MCF 10A (cell line): ENCODE results near the gene EVL. TPM values are rescaled to one million over a fixed set of nuclear protein-coding genes. Genes with fewer than 3 reads are reported as not detected.

Experiments used
- BruUV-seq: library from RNA; stranded (reverse); fragments of 400-500 nt; replicated peaks from 2 replicates; lab custom pipeline; 2021; lab: Mats Ljungman, UMichigan
- CTCF ChIA-PET: fragments of 300-600 bp; sonication (Branson Sonifier 250); formaldehyde crosslinking; extraction: SDS; loops from one replicate; lab custom pipeline; 2021; ENCODE audit warnings: antibody characterized with exemption, inconsistent platforms; lab: Yijun Ruan, JAX
- POLR2A ChIA-PET: fragments of 300-600, 350-650 bp; sonication (Branson Sonifier 250); formaldehyde crosslinking; extraction: SDS; loops from one replicate; lab custom pipeline; 2020; ENCODE audit warnings: antibody characterized with exemption, inconsistent platforms; lab: Yijun Ruan, JAX
- DNase-seq: peaks from one replicate; pipeline ENCODE4 v3.0.0-alpha.2; 2018; ENCODE audit not compliant: unreplicated experiment
- H3K27ac Mint-ChIP-seq: one replicate; pipeline ENCODE4 v1.8.0; 2022; ENCODE audit warnings: mild to moderate bottlenecking, low read depth, mixed read lengths; ENCODE audit not compliant: unreplicated experiment
- H3K27me3 Mint-ChIP-seq: one replicate; pipeline ENCODE4 v1.8.0; 2022; ENCODE audit warnings: mixed read lengths; ENCODE audit not compliant: insufficient read depth, unreplicated experiment
- H3K36me3 Mint-ChIP-seq: one replicate; pipeline ENCODE4 v1.8.0; 2022; ENCODE audit warnings: mild to moderate bottlenecking, moderate library complexity, mixed read lengths; ENCODE audit not compliant: insufficient read depth, unreplicated experiment
- H3K4me1 Mint-ChIP-seq: one replicate; pipeline ENCODE4 v1.8.0; 2022; ENCODE audit warnings: mixed read lengths; ENCODE audit not compliant: insufficient read depth, unreplicated experiment
- H3K4me3 Mint-ChIP-seq: one replicate; pipeline ENCODE4 v1.8.0; 2022; ENCODE audit warnings: mild to moderate bottlenecking, moderate library complexity, mixed read lengths; ENCODE audit not compliant: unreplicated experiment
- H3K9me3 Mint-ChIP-seq: one replicate; pipeline ENCODE4 v1.8.0; 2022; ENCODE audit warnings: mixed read lengths; ENCODE audit not compliant: unreplicated experiment
- CTCF ChIP-seq: fragments of 200-600 bp; IDR thresholded peaks from one replicate; pipeline ENCODE4 v1.8.0; 2022; ENCODE audit warnings: antibody characterized with exemption, mild to moderate bottlenecking; ENCODE audit not compliant: unreplicated experiment
- intact Hi-C: fragments of 100-400 bp; cut with micrococcal nuclease; formaldehyde crosslinking; loops from 2 replicates; pipeline ENCODE4 v1.14.1; 2022
- total RNA-seq: library from RNA; stranded (reverse); gene quantifications from 2 replicates; pipeline ENCODE4 v1.2.3, GENCODE V29; 2022

EVL gene
- total RNA-seq, 1 experiment from 2014 or later, result 55.4 TPM

- intact Hi-C loops, result no loop called here
- TF ChIP-seq CTCF, result no peak
- POLR2A ChIA-PET, result interaction anchor here (0.6 kb wide), 1 partner anchor 60 kb away, joined by 3 read pairs; no protein-coding TSS in a partner anchor
- no peak overlapping the region for H3K27ac Mint-ChIP-seq
- CTCF ChIA-PET, result interaction anchor here (0.9 to 2.2 kb wide), 4 partner anchors 12 to 56 kb away, joined by 3 to 8 read pairs (median 4); no protein-coding TSS in a partner anchor
- no peaks in the 10 kb centered on the region for H3K27me3 Mint-ChIP-seq
- no TSS peak for BruUV-seq
- peaks cover 42% of the 10 kb centered on the region for H3K4me1 Mint-ChIP-seq
- H3K4me3 Mint-ChIP-seq, result no peak overlapping the region
- peaks cover 7% of the 10 kb centered on the region for H3K36me3 Mint-ChIP-seq
- no peaks in the 10 kb centered on the region for H3K9me3 Mint-ChIP-seq
- peak; percentile 38 for DNase-seq
Measured at GRCh38 chr14:100037353-100037752, 27.9 kb upstream of the EVL start.

GRCh38 chr14:100038065-100038464 lies 27.2 kb upstream of the EVL start:
- ChIA-PET POLR2A (interaction anchor here (0.6 kb wide), 1 partner anchor 59 kb away, joined by 3 read pairs; no protein-coding TSS in a partner anchor), CTCF (interaction anchor here (0.8 to 2.2 kb wide), 5 partner anchors 12 to 57 kb away, joined by 3 to 8 read pairs (median 3); no protein-coding TSS in a partner anchor)
- Mint-ChIP-seq H3K9me3 (no peaks in the 10 kb centered on the region), H3K27me3 (no peaks in the 10 kb centered on the region), H3K27ac (no peak overlapping the region), H3K4me1 (peaks cover 35% of the 10 kb centered on the region), H3K36me3 (peaks cover 7% of the 10 kb centered on the region), H3K4me3 (no peak overlapping the region)
- no peak for TF ChIP-seq CTCF
- intact Hi-C loops, result no loop called here
- DNase-seq, result no peak
- no TSS peak for BruUV-seq

GRCh38 chr14:100039903-100040302 lies 25.3 kb upstream of the EVL start:
- Mint-ChIP-seq H3K4me1 (peaks cover 28% of the 10 kb centered on the region), H3K9me3 (no peaks in the 10 kb centered on the region), H3K27ac (no peak overlapping the region), H3K4me3 (no peak overlapping the region), H3K36me3 (peaks cover 7% of the 10 kb centered on the region), H3K27me3 (no peaks in the 10 kb centered on the region)
- no TSS peak for BruUV-seq
- DNase-seq, result no peak
- ChIA-PET CTCF (interaction anchor here (1.4 to 1.6 kb wide), 2 partner anchors 32 to 71 kb away, joined by 4 read pairs; no protein-coding TSS in a partner anchor), POLR2A (interaction anchor here (0.6 to 1.5 kb wide), 3 partner anchors 9 to 59 kb away, joined by 3 to 7 read pairs (median 4); no protein-coding TSS in a partner anchor)
- intact Hi-C loops, result no loop called here
- TF ChIP-seq CTCF, result no peak

GRCh38 chr14:100041271-100041670 lies 24.0 kb upstream of the EVL start:
- Mint-ChIP-seq H3K4me3 (no peak overlapping the region), H3K36me3 (peaks cover 14% of the 10 kb centered on the region), H3K9me3 (no peaks in the 10 kb centered on the region), H3K4me1 (peaks cover 28% of the 10 kb centered on the region), H3K27me3 (no peaks in the 10 kb centered on the region), H3K27ac (no peak overlapping the region)
- intact Hi-C loops, result no loop called here
- no peak for DNase-seq
- POLR2A ChIA-PET, result interaction anchor here (1.0 to 1.5 kb wide), 3 partner anchors 11 to 31 kb away, joined by 3 to 7 read pairs (median 3); no protein-coding TSS in a partner anchor
- no peak for TF ChIP-seq CTCF
- CTCF ChIA-PET, result interaction anchor here (1.6 kb wide), 1 partner anchor 70 kb away, joined by 4 read pairs; no protein-coding TSS in a partner anchor
- no TSS peak for BruUV-seq
